ENCODE measurements around the gene BICDL2. TPM values are rescaled to one million over a fixed set of nuclear protein-coding genes. Genes with fewer than 3 reads are reported as not detected.

BICDL2 gene
- polyA plus RNA-seq, 1 of the 3 experiments (the other 2 are of a cell fraction) = not detected

- Histone ChIP-seq H3K36me3 (replicated peaks in 1 of 2; ENCODE audit: control insufficient read depth in 1 of 2, insufficient read depth in 2 of 2, low read length in 1 of 2) (no peaks in the 10 kb centered on the region), H4K20me1 (ENCODE audit: insufficient read depth) (no peaks in the 10 kb centered on the region), H3K79me2 (ENCODE audit: insufficient read depth) (no peaks in the 10 kb centered on the region), H3K9ac (no peak overlapping the region), H3F3A (replicated peaks; ENCODE audit: insufficient read depth) (no peaks in the 10 kb centered on the region), H3K9me2 (no peaks in the 10 kb centered on the region), H3K9me3 (no peaks in the 10 kb centered on the region), H3K27me3 (ENCODE audit: insufficient read depth) (no peaks in the 10 kb centered on the region), H2AFZ (ENCODE audit: low read depth) (no peak overlapping the region), H3K4me2 (no peak overlapping the region), H3K27ac (ENCODE audit: low read depth in 2 of 2, low read length in 1 of 2) (no peak overlapping the region), H3K4me3 (ENCODE audit: low read depth in 2 of 2, low read length in 1 of 2) (no peak overlapping the region), H3K4me1 (ENCODE audit: control insufficient read depth in 1 of 2, insufficient read depth in 2 of 2, low read depth in 1 of 2, low read length in 1 of 2) (peaks cover 0 to 14% of the 10 kb centered on the region in 2 experiments; a peak in 1 of 4 replicates)
- 85% methylated on average over 5 of the region's 8 CpGs for WGBS (ENCODE audit: low lambda C conversion rate)
- ChIA-PET CTCF (interaction anchor here (1.3 to 2.8 kb wide), 3 partner anchors 25 to 39 kb away, joined by 4 to 8 read pairs (median 4); partner anchors contain the start of gene KREMEN2), POLR2A (no interaction called here)
- TF ChIP-seq NFIC (IDR thresholded peaks at IDR 0.05; ENCODE audit: borderline replicate concordance) (no peak), IRF3 (IDR thresholded peaks at IDR 0.05; ENCODE audit: low read depth, low read length) (no peak)
- DNase-seq = no peak
These were observed 48.1 kb downstream of the BICDL2 start for GRCh38 chr16:2988590-2989099.

GRCh38 chr16:2987833-2988232, 48.9 kb downstream of the BICDL2 start:
- no peaks in the 10 kb centered on the region for H3K79me2 ChIP-seq (ENCODE audit: insufficient read depth)
- no peaks in the 10 kb centered on the region for H3K36me3 ChIP-seq (replicated peaks in 1 of 2; ENCODE audit: control insufficient read depth in 1 of 2, insufficient read depth in 2 of 2, low read length in 1 of 2)
- TF ChIP-seq ZBTB33 (IDR thresholded peaks at IDR 0.05; ENCODE audit: borderline replicate concordance, low read depth) = no peak
- TF ChIP-seq PBX3 (IDR thresholded peaks at IDR 0.05) = peak; percentile 52
- H3K4me2 ChIP-seq = no peak overlapping the region
- no peak overlapping the region for H2AFZ ChIP-seq (ENCODE audit: low read depth)
- 62% methylated on average over 7 of the region's 8 CpGs for WGBS (ENCODE audit: low lambda C conversion rate)
- no peak overlapping the region for H3K4me3 ChIP-seq (ENCODE audit: low read depth in 2 of 2, low read length in 1 of 2)
- ChIA-PET POLR2A (no interaction called here), CTCF (interaction anchor here (1.0 to 2.8 kb wide), 4 partner anchors 25 to 40 kb away, joined by 3 to 8 read pairs (median 4); partner anchors contain the start of gene KREMEN2)
- H4K20me1 ChIP-seq (ENCODE audit: insufficient read depth) = no peaks in the 10 kb centered on the region
- no peak overlapping the region for H3K27ac ChIP-seq (ENCODE audit: low read depth in 2 of 2, low read length in 1 of 2)
- DNase-seq = peak; percentile 52
- peaks cover 0 to 14% of the 10 kb centered on the region in 2 experiments; a peak in 1 of 4 replicates for H3K4me1 ChIP-seq (ENCODE audit: control insufficient read depth in 1 of 2, insufficient read depth in 2 of 2, low read depth in 1 of 2, low read length in 1 of 2)
- peaks cover 3% of the 10 kb centered on the region for H3F3A ChIP-seq (replicated peaks; ENCODE audit: insufficient read depth)
- H3K9ac ChIP-seq = no peak overlapping the region
- no peaks in the 10 kb centered on the region for H3K27me3 ChIP-seq (ENCODE audit: insufficient read depth)
- H3K9me3 ChIP-seq = no peaks in the 10 kb centered on the region
- no peaks in the 10 kb centered on the region for H3K9me2 ChIP-seq

- no peak for TF ChIP-seq TEAD4 (IDR thresholded peaks at IDR 0.05; ENCODE audit: borderline replicate concordance, insufficient read depth)
- POLR2A ChIA-PET = no interaction called here
- Histone ChIP-seq H3K4me1 (ENCODE audit: control insufficient read depth in 1 of 2, insufficient read depth in 2 of 2, low read depth in 1 of 2, low read length in 1 of 2) (peaks cover 0 to 14% of the 10 kb centered on the region in 2 experiments; a peak in 1 of 4 replicates), H4K20me1 (ENCODE audit: insufficient read depth) (no peaks in the 10 kb centered on the region), H3K79me2 (ENCODE audit: insufficient read depth) (no peaks in the 10 kb centered on the region), H3F3A (replicated peaks; ENCODE audit: insufficient read depth) (peaks cover 6% of the 10 kb centered on the region), H3K27ac (ENCODE audit: low read depth in 2 of 2, low read length in 1 of 2) (no peak overlapping the region), H3K36me3 (replicated peaks in 1 of 2; ENCODE audit: control insufficient read depth in 1 of 2, insufficient read depth in 2 of 2, low read length in 1 of 2) (no peaks in the 10 kb centered on the region), H3K4me3 (ENCODE audit: low read depth in 2 of 2, low read length in 1 of 2) (no peak overlapping the region), H3K9ac (no peak overlapping the region), H3K27me3 (ENCODE audit: insufficient read depth) (no peaks in the 10 kb centered on the region), H2AFZ (ENCODE audit: low read depth) (no peak overlapping the region), H3K9me3 (no peaks in the 10 kb centered on the region), H3K9me2 (no peaks in the 10 kb centered on the region), H3K4me2 (no peak overlapping the region)
- DNase-seq = no peak
- CTCF ChIA-PET = interaction anchor here (1.0 to 2.8 kb wide), 4 partner anchors 25 to 60 kb away, joined by 3 to 8 read pairs (median 4); no protein-coding TSS in a partner anchor
- no CpG with 5 or more reads among the region's 9 CpGs for WGBS (ENCODE audit: low lambda C conversion rate)
These were observed 49.5 kb downstream of the BICDL2 start for GRCh38 chr16:2987286-2987685.

Data from SK-N-SH (cell line).